NCI-H524 treated with DMSO at 0.1 percent for 48 hours (cell line): ENCODE results near the gene CSMD2.

Source experiments
- DNase-seq: peaks from one replicate; lab custom pipeline; 2025; lab: John Stamatoyannopoulos, UW

CSMD2 gene

DNA sequence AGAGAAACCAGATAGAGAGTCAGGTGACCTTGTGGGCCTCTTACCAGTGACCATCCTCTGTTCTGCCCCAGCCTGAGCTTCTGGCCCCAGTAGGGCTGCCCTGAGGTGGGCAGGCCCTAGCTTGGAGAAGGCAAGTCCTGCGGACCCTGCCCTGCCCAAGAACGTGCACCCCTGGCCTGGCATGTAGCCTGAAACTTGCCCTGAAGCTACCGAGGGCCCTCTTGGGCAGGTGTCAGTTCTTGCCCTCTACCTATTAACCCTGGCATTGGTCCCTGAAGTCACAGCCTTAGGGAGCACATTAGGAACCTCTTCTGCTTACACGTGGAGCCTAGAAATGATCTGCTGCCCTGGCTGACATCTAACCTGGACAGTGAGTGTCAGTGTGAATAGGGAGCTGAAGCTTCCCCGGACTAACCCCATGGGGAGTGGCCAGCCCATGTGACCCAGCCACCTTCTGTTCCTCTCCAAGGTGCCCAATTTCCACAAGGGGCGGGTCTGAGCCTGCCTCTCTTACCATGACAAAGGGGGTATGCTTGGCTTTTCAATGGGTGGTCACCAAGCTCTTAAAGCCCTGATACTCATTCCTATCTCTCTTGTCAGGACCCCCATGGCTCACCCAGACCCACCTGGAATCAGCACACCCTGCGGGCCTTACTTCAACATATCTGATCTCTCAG, 529.6 kb downstream of the CSMD2 start:
- DNase-seq = no peak

DNA sequence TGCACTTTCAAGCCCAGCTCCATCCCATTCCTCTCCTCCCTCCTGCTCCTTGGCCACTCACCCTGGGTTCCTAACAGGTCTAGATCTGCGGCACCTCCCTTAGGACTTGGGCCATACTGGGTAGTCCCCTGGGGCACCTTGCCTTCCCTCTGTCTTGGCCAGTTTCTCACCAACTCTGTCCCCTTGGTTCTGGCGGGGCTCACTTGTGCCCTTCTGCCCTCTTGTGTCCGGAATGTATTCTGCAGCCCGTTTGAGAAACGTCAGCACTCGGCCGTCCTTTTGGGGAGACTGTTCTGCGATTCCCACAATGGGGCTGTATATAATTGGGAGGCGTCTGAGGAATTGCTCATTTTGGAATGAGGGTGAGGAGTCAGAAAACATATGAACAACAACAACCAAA, 530.2 kb downstream of the CSMD2 start:
- DNase-seq = no peak

DNA sequence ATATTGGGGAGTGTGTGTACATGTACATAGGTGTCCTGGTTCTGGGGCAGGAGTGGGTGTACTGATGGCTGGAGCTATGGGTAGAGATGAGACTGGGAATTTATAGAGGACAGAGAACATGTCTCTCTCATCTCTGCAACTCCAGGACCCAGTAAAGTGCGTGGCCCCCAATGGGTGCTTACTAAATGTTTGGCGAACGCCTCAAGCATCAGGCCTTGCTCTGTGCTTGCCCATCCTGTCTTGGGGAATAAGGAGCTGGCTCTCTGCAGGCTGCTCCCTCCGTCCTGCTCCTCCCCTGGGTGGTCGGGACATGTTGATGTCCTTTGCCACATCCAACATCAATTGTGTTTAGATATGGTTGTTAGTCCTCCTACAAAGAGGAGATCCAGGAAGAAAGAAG, 530.9 kb downstream of the CSMD2 start:
- DNase-seq = no peak

GRCh38 chr1:33633019-33633801, 531.8 kb downstream of the CSMD2 start:
- DNase-seq = no peak

DNA sequence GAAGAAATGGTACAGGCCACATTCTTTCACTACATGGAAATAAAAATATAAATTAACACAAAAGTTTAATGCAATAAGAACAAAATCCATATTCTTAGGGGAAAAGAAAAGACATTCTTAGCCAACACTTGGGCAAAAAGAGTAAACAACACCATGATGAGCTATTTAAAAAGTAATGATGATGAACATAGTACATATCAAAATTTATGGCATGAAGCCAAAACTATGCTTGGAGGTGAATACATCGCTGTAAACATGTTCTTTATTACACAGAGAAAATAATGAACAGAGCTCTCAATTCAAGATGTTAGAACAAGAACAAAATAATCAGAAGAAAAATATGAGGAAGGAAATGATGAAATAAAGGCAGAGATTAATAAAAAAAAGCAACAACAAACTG, 534.3 kb downstream of the CSMD2 start:
- no peak for DNase-seq

DNA sequence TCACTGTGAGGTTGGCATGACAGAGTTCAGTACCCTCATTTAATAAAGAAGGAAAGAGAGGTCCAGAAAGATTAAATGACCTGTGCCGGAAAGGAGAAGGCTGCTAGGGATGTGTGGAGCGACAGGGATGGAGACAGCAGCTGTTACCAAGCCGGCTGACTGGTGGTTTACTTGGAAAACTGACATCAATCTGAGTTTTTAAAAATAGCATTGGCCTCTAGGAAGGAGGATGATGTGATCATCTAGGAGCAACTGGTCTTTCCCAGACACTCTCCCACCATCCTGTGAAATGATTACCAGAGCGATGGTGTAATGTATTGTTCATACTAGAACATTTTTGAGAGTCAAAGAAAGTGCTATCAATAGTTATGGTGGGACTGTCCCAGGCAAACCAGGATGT, 538.2 kb downstream of the CSMD2 start:
- no peak for DNase-seq

GRCh38 chr1:33624991-33625870, 539.8 kb downstream of the CSMD2 start:
- no peak for DNase-seq

DNA sequence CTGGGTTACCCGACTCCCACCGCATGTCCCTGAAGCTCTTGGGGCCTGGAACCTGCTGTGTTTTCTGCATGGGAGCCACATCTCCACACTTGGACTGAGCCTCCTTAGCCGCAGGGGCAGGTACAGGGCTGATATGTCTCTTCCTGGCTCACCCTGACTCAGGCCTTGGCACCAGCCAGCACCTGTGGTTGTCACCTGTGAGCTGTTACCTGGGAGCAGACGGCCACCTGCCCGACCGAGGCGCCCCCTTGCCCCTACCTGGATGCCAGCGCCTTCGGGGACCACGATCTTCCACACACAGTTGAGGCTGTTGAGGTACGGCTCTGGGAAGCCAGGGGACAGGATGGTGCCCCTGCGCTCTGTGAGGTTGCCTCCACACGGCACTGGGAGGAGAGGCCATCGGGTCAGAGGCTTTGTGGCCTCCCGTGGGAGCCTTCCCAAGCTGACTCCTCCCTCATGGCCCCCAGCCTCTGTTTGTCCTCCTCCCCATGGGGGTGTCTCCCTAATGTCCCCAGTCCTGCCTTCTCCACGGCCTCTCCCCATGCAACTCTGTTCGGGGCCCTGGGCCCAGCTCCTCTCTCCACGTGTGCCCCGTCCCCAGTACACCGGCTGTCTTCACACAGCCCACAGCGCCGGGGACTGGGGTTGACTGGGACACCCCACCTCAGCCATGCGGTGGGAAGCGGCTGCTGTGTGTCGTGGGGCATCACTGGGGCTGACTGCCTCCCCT, 540.6 kb downstream of the CSMD2 start:
- DNase-seq = no peak

DNA sequence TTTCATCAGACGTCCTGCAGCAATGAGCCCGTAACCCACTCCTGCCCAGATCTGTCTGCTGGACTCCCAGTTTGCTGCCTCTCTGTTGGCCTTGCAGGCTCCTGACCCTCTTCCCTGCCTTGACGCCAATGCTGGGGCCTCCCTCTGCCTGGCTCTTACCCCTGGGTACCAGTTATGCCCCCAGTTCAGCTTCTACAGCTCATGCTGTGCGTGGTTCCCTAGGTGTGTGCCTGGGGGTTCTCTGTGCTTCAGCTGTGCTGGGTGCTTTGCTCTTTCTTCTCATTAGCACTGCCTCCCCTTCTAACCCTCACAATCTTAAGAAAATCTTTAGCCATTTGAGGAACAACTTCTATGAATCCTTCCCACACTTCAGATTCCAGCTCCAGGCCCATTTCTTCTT, 541.2 kb downstream of the CSMD2 start:
- DNase-seq = no peak

- no peak for DNase-seq
Observed at GRCh38 chr1:33622757-33623156, 542.3 kb downstream of the CSMD2 start.

- DNase-seq = no peak
Observed at GRCh38 chr1:33618636-33619035, 546.4 kb downstream of the CSMD2 start.

GRCh38 chr1:33617451-33617850, 547.6 kb downstream of the CSMD2 start:
- no peak for DNase-seq

DNA sequence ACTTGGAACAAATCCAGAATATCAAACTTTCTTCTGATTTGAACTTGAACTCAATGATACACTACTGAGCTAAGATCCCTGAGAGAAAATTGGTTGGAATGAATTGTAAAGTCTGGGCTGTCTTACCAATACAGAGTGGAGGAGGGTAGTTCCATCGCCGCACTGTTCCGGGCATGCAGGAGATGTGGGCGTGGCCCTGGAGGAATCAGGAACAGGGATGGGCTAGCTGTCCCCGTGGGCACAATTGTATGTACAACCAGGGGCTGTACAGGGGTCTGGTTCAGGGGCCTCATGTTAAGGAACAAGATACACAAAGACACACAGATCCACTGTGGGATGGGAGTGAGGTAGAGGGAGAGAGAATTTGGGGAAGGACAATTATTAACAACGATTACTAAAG, 548.2 kb downstream of the CSMD2 start:
- no peak for DNase-seq

DNA sequence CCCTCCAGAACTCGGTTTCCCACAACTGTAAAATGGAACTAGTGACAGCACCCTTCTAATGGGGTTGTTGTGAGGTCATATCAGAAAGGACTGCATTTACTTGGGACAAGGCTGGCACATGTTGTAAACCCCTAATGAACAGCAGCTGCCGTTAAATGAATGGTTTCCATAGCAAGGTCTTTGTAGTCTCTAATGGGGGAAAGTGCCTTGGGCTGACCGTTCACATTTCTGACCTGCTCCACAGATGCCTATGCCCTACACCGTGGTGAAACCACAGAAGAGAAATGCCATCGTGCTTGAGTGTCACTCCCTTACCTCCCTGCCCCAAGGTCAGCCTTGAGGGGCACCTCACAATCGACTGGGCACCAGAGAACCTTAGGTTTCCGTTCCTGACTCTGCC, 549.5 kb downstream of the CSMD2 start:
- no peak for DNase-seq

DNA sequence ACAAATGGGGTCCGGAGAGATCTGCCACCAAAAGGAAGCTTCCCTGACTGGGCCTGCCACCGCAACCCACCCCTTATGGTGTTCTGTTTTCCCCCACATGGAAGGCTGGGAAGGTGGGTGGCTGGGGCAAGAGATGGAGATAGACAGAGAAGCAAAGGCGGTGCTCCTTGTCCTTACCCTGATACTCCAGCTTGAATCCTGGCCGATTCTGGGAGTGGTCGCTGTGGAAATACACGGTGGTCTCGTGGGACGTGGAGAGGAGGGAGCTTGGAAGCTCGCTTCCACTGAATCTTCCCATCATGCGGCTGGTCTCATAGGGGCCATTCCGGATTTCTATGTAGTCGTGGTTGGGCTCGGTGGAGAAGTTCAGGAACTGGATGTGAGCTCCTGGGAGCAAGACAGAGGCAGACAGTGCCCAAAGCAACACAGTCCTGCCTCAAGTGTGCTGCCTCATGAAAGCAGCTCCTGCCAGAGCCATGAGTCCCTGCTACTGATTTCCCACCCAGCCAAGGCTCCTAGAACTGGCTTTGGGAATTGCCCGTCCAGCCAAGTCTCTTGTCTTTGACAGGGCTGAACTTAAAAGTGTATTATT, 554.1 kb downstream of the CSMD2 start:
- no peak for DNase-seq

DNA sequence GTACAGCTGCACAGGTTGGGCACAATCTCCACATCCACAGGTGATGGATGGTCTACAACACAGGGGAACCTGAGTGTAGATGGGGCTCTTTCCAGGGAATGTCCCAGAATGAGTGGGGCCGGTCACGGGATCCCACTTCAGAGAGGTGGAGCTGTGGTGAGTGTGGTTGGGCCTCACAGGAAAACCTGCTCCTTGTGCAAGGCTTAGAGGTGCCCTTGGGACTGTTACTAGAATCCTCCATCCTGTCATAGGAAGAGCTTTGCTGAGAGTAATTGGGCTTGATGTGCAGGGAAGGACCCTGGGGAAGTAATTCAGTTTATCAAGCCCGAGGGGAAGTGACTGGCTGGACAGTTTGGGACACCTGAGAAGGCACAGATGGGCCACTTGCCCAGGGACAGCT, 554.6 kb downstream of the CSMD2 start:
- DNase-seq = no peak

GRCh38 chr1:33609739-33610138, 555.3 kb downstream of the CSMD2 start:
- DNase-seq = no peak

DNA sequence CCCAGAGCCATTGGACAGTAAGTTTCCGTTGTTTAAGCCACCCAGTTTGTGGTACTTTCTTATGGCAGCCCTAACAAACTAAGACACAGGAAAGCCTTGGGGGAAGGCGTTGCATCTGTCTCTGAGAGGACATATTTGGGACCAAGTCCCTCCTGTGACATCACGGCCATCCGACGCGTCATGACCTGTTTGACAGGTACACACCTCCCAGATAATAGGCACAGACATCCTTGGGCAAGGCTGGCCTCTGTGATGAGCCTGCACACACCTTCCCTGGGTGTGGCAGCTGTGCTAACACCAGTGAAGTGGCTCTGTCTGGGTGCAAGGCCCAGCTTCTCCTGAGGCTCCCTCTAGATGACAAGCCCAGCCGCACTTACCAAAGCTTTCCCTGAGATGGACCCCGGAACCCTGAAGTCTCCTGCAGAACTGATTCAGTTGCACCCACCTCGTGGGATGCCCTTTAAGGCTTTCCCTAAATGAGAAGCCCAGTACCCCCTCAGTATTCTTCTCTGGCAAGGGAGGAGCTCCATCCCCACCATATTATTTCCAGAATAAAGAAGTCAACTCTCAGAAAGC, 556.1 kb downstream of the CSMD2 start:
- no peak for DNase-seq

DNA sequence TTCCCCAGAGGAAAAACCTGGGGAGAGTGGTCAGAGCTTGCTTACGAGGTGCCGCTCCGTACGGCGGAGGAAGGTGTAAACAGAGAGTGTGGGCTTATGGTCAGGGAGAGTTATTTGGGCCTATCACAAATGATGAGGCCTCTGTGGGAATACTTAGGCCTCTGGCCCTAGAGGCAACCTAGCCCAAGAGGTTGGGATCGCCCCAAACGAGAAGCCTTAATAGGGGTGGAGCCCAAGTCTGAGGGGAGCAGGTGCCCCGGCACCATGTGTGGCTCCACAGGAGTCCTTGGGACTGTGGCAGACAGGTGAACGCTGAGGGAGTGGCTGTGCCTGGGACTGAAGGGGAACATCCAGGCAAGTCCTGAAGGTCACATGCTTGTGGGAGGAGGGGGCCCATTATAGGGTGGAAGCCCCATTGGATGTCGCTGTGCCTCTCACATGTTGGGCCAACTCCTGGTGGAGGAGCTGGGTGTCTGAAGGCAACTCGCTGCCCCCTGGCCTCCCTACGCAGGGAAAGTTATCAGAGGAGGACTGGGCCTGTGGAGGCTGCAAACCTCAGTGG, 557.5 kb downstream of the CSMD2 start:
- DNase-seq = no peak

- DNase-seq = no peak
Observed at GRCh38 chr1:33606272-33606671, 558.8 kb downstream of the CSMD2 start.

GRCh38 chr1:33602271-33602670, 562.8 kb downstream of the CSMD2 start:
- DNase-seq = no peak
